Keratinocyte (primary cell): Measurements from ENCODE around the gene LRP1B.

Experiments
- CTCF ChIP-seq, 3 experiments: IDR thresholded peaks in 1 of 3; conservative IDR thresholded peaks in 1 of 3; optimal IDR thresholded peaks in 1 of 3; 2 replicates in 2 of 3; 3 replicates in 1 of 3; pipeline versions ENCODE3 to v1.5.1; 2011; ENCODE audit warnings: low read length in 3 of 3, mild to moderate bottlenecking in 3 of 3, moderate library complexity in 2 of 3, control low read depth in 1 of 3, inconsistent platforms in 1 of 3; ENCODE audit not compliant: insufficient read depth in 2 of 3; ENCODE audit errors: extremely low read depth in 1 of 3
- EZH2 ChIP-seq: IDR thresholded peaks from one replicate; pipeline ENCODE4 v1.6.1; 2012; ENCODE audit warnings: inconsistent platforms, mild to moderate bottlenecking, low read length, moderate library complexity

- TF ChIP-seq CTCF (optimal IDR thresholded peaks at IDR 0.05 in 1 of 3, IDR thresholded peaks at IDR 0.05 in 1 of 3, conservative IDR thresholded peaks at IDR 0.05 in 1 of 3; ENCODE audit: extremely low read depth in 1 of 3, insufficient read depth in 2 of 3, low read length in 3 of 3) (no peak), EZH2 (no peak)
Observed at GRCh38 chr2:142179686-142180085, 48.9 kb upstream of the LRP1B start.
